GM18526 (cell line): ENCODE data around the gene TLCD1.

Experiments used
- POLR2A ChIP-seq: IDR thresholded peaks from 3 replicates; pipeline ENCODE4 v1.6.1; 2011; ENCODE audit not compliant: insufficient read length; ENCODE audit errors: extremely low read depth

Gene TLCD1

DNA sequence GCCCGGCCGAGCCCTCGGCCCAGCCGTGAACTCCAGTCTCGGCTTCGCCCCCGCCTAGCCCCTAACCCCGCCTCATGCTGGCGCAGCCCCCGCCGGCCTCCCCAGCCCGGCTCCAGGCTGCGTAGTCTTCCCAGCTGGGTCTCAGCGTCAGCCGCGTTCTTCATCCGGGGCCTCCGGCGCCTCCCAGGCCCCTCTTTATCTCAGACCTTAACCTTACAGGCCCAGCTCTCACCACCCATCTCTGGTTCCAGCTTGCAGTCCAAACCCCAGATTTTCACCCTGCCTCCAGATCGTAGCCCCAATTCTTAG lies 14.4 kb downstream of the TLCD1 start, which contains the start of gene PROCA1:
Gene PROCA1 (minus strand): TSS at position 166 of the 309 bp plus-strand sequence. CDS start 228 bp downstream, outside the sequence.
- no peak for TF ChIP-seq POLR2A

DNA sequence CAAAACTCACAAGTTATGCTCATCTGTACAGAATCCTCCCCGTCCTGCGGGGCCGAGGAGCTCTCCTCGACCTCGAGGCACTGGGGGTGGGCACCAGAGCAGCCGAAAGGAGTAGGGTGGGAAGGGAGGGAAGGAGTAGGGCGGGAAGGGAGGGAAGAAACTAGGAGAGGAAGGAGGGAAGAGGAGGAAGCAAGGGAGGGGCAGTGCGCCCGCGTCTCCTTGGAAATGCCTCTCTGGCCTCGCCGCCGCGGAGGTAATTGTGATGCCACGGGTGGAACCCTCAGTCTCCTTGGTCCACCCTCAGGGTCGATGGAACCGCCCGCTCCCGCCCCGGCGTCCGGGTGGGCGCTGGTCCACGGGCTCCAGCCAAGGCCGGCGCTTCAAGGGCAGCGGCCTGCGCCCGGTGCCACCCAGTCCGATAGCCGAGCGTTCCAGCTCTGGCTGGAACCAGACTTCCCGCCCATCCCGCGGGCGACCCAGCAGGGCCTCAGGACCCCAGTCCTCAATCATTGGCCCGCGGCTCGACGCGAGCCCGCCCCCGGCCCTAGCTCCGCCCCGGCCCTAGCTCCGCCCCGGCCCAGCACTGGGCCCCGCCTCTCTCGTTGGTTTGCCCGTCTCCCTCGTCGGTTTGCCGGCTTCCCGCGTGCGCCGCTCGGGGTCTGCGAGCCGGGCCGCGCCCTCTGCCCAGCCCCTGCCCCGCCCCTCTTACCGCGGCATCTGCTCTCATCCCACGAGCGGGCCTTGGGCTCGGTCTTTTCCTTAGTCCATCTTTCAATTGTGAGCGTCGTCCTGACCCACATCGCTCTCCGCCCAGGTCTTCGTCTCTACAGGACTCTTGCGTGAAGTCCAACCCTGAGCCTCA lies 14.9 kb downstream of the TLCD1 start:
- peak; percentile 70 for TF ChIP-seq POLR2A

DNA sequence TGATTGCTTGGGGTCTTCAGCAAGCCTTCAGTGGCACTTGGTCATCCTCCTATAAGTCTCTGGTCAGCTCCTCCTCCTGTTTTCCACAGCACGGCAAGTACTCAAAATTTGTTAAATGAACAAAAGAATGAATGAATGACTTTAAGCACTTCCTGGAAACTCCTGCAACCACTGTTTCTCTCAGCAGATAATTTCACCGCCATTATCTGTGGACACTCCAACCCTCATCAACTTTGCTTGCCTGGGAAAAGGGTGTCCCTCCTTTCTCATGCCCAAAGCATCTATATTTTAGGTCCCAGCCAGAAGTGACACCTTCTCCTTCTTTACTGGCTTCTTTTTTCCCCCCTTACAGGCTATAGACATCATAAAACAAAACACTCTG lies 18.7 kb downstream of the TLCD1 start:
- no peak for TF ChIP-seq POLR2A

DNA sequence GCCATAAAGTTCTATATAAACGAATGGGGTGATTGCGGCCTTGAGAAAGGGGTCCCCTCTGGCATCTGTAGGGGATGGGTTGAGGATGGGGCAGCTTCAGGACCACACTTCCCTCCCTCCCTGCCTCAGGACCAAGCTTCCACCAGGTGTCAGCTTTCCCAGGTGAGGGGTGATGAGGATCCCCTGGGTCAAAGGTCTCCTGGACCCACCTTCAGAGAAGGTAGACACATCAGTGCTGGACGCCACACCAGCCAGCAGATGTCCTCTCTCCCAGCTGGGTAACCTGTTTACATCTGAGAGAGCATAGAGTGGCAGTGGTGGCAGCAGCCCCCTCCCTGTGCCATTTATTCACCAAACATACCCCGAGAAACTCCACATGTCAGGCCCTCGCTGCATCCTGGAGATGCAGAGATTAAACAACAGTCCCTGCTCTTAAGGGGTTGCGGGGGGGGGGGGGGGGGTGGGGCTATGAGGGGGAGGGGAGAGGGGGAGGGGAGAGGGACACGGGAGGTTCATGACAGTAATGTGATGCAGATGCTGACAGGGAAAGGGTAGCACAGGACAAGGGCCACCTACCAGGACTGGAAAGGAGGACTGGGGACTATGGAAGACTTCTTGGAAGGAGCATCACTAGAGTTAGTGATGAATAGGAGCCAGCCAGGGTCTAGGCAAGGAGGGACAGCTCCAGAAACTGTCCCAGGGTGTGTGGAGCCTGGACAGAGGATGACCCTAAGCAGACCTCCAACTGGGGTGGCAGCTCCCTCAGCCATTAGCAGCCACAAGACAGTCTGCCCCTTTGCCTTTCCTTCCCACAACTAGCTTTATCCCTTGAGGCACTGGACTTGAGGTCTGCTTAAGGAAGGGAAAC lies 19.3 kb downstream of the TLCD1 start:
- TF ChIP-seq POLR2A = no peak

DNA sequence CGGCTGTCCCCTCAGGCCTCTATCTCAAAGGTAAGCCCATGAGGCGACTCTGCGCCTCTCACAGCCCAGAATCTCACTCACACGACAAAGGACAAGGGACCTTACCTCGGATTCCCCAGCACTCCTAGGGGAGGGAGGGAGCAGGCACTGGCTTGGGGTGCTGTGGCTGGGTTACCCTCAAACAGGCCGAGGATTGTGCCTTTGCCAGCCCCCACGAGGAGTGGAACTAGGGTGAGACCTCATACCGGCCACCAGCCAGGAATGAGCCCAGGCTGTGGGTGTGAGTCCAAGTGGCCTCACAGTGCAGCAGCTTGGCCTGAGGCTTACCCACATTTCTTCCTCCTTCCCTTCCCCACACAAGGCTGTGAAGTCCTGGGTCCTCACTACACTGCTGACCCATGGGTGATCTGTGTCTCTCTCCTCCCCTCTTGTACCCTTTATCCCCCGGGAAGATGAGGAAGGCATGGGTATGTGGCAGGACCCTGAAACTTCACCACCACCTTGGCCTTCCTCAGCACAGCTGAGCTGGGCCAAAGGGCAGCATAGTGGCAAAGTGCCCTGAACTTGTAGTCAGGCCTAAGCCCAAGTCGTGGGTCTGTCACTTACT lies 20.2 kb downstream of the TLCD1 start:
- no peak for TF ChIP-seq POLR2A

DNA sequence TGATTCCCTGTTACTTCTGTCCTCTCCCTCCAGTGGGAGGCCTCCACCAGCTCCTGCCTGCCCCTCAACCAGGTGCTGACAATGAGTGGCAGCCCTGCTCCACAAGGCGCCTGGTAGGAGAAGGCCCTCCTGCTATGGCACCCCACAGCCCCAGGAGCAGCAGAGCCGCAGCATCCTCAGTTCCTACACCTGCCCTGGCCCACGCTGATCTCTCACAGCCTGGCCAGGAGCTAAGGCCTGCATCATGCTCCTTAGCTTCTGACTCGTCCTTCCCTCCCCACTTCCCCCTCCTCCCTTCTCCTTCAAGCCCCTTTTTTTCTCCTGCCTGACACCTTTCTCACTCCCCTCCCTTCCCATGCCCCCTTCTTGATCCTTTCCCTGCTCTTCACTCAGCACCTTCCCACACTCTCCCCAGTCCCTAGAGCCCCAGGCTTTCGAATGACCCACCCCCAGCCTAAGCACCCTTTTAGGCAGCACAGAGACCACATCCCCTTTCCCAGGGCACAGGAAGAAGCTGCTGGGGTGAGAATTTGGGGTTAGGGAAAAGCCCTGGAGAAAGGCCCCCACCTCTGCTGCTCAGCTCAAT lies 20.9 kb downstream of the TLCD1 start:
- TF ChIP-seq POLR2A = no peak

DNA sequence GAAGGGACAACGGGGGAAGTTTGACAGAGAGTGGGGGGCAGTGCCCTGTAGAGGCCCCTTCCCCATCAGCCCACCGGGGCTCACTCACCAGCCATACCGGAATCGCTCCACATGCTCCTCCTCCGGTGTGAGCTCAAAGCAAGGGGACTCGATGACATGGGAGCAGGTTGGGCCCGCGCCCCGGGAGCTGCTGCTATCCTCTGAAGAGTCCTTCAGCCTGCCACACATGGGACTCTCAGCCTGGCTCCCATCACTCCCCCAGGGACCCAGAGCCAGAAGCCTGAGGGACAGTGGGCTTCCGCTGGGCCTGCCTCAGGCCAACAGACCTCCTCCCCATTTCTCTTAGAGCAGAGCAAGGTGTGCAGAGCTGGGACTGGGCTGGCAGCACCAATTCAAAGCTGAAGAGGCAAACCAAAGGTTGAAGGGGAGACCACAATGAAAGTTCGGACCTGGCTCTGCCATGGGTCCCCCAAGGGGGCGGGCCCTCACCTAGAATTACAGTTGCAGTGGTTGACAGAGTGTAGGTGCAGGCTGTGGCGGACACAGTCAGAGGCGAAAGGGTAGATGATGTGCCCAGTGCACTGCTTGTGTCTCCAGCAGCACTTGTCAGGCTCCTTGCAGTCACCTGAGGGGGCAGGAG lies 21.7 kb downstream of the TLCD1 start:
- TF ChIP-seq POLR2A = no peak

DNA sequence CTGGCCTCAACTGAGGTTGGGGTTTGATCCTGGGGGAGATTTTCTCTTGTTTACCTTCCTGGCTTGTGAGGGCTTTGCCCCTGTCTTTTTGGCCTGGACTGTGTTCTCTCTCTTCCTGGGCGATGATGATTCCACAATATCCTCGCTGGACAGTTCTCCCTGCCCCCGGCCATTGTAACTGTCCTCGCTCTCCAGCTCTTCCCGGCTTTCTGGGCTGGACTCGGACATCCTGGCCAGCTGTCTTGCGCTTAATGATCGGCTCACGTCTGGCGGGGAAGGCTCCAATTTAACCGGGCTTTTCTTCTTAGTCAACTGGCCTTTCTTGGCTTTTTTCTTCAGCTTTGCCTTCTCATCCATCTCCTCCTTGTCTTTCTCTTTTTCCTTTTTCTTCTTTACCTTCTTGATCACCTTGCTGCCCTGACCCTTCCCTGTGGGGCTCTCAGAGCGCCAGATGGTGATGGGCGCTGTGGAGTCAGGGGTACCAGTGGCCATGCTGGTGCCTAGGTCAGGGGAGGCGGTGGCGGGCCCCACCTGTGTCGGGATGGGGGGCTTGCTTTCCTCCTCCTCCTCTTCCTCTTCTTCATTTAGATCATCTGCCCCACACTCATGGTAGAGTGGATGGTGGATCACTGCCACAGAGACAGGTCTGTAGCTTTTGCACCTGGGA lies 22.3 kb downstream of the TLCD1 start:
- TF ChIP-seq POLR2A = no peak

DNA sequence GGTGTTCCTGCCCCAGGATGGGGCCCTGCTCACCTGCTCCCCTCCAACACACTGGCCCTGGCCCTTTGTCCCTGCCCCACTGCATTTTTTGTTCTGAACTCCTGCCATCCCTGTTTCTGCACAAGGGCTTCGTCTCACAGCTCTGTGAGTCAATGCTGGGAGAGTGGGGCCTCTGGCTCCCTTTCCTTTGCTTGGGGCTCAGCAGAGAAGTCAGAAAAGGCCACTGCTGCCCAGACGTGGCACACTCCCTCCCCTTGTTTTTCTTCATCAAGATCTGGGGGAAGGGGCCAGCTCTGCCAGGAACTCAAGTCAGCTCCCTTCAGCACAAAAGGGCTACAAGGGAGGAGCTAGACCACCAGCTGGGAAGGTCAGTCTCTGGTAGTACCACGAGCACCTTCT lies 23.3 kb downstream of the TLCD1 start:
- no peak for TF ChIP-seq POLR2A

DNA sequence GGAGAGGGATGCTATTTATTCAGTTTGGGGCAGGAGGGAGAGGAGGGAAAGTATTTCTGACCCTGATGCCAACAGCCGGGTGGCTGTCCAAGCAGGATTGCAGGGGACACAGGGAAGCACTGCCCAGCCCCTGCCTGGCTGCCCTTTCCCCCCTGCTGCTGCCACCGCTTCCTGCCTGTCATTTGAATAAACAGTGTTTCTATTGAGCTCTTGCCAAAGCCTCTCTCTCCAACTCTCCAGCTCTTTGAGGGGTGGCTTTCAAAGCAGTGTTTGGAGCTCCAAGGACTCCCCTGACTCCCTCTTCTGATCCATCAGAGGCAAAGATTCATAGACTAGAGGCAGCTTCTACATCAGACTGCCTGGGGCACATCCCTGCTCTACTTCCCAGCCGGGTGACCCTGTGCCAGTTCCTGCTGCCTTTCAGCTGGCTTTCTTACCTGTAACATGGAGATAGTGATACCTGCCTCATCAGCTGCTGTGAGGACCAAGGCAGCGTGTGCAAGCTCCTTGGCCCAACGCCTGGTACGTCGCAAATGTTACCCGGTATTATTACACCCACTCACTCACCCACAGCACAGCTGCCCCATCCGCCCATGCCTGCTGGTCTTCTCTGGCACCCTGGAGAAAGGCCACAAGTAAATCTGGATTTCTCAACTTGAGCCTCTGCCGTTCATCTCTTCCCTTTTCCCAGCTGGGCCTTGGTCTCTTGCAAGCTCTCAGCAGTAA lies 23.8 kb downstream of the TLCD1 start:
- no peak for TF ChIP-seq POLR2A

DNA sequence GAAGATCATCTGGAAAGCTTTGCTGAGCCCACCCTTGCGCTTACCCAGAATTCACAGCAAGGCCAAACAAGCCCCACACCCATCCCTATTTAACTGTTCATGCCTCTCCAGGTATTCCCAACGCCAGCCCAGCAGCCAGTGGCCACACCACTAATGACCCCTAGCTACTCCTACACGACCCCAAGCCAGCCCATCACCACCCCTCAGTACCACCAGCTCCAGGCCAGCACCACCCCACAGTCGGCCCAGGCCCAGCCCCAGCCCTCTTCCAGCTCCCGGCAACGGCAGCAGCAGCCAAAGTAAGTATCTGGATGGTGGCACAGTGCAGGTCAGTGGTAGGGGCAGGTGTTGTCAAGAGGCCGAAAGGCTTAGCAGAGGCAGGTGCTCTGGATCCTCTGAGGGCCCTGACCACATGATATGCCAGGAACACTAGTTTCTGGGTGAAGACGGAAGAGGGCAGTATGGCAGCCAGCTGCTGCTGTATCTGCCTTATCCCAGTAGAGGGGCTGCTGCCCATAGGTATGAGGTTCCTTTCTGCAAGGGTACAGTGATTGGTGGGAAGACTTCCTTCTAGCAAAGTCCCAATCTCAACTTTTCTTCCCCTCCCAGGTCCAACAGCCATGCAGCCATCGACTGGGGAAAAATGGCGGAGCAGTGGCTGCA lies 25.1 kb downstream of the TLCD1 start:
- no peak for TF ChIP-seq POLR2A

DNA sequence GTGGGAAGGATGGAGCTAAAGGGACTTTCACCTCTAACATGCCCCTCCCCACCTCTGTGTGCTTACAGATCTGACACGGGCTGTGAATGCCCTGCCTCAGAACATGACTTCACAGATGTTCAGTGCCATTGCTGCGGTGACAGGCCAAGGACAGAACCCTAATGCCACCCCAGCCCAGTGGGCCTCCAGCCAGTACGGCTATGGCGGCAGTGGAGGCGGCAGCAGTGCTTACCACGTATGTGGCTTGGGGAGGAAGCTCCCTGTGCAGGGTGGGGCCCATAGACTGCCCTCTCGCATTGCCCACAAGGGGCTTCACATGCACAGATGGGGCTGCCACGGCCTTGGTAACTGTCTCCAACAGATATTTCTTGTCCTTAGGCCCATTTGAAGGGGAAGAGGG lies 25.8 kb downstream of the TLCD1 start:
- TF ChIP-seq POLR2A = no peak

DNA sequence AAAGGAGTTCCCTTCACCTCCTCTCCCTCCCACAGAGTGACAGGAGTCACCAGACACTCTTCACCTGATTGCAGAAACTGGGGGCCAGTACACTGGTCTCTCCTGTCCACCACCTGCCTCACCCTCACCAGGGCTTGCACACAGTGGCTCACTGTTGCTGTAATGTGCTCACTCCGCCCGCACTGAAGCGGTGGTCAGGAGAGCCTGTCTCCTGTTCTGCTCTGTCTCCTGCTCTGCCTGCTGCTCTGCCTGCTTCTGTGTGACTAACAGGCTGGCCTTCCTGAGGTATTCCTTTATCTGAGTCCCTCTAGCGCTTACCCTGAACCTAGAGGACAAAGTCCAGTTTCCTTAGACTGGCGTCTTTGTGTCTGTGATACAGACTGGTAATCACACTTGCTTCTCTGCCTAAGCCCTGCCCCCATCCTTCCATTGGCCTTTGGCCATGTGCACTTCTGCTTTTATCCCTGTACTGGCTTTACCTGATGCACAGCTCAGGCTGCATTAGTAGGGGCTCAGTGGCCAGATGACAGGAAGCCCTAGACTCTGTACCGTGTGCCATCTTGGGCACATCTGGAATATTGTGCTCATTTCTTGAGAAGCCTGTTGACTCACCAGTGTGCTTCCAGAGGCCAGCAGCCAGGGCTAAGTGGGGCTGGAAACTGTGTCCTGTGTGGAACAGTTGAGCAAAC lies 27.6 kb downstream of the TLCD1 start:
- no peak for TF ChIP-seq POLR2A
